ENCODE measurements around the gene CSN3. TPM values are rescaled to one million over a fixed set of nuclear protein-coding genes. Genes with fewer than 3 reads are reported as not detected.
"Not testable (repeated sequence)": the region's sequence is repeated elsewhere in the genome, so short reads cannot be mapped to it uniquely, and the experiment has no call there.

Gene CSN3, protein sequence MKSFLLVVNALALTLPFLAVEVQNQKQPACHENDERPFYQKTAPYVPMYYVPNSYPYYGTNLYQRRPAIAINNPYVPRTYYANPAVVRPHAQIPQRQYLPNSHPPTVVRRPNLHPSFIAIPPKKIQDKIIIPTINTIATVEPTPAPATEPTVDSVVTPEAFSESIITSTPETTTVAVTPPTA
- not detected for total RNA-seq

GRCh38 chr4:70242297-70242696 is at the start of gene CSN3:
CSN3 (plus strand) TSS chr4:70242597; CDS start chr4:70244820, 2,223 bp downstream.
- not testable (repeated sequence) for H3K4me1 ChIP-seq
- WGBS, 2 donors (ENCODE audit: low coverage in 1 of 2) = 86 to 94% methylated on average over 2 to 3 of the region's 3 CpGs

GRCh38 chr4:70192895-70193294 is 49.5 kb upstream of the CSN3 start:
- 82 to 87% methylated on average over 2 of the region's 2 CpGs for WGBS, 2 donors (ENCODE audit: low coverage in 1 of 2)
- H3K27ac ChIP-seq = no peak overlapping the region
- H3K27me3 ChIP-seq = no peaks in the 10 kb centered on the region
- H3K4me3 ChIP-seq = no peak overlapping the region
- no peaks in the 10 kb centered on the region for H3K36me3 ChIP-seq
- no peaks in the 10 kb centered on the region for H3K9me3 ChIP-seq
- TF ChIP-seq POLR2A (IDR thresholded peaks at IDR 0.05) = no peak
- TF ChIP-seq EP300 (IDR thresholded peaks at IDR 0.05) = no peak
- TF ChIP-seq, protein P1, sequence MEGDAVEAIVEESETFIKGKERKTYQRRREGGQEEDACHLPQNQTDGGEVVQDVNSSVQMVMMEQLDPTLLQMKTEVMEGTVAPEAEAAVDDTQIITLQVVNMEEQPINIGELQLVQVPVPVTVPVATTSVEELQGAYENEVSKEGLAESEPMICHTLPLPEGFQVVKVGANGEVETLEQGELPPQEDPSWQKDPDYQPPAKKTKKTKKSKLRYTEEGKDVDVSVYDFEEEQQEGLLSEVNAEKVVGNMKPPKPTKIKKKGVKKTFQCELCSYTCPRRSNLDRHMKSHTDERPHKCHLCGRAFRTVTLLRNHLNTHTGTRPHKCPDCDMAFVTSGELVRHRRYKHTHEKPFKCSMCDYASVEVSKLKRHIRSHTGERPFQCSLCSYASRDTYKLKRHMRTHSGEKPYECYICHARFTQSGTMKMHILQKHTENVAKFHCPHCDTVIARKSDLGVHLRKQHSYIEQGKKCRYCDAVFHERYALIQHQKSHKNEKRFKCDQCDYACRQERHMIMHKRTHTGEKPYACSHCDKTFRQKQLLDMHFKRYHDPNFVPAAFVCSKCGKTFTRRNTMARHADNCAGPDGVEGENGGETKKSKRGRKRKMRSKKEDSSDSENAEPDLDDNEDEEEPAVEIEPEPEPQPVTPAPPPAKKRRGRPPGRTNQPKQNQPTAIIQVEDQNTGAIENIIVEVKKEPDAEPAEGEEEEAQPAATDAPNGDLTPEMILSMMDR (IDR thresholded peaks at IDR 0.05) = no peak
- TF ChIP-seq POLR2AphosphoS5 (IDR thresholded peaks at IDR 0.05) = no peak
- H3K4me1 ChIP-seq = no peaks in the 10 kb centered on the region
- no peak for ATAC-seq

More at GRCh38 chr4:70242297-70242696, at the start of gene CSN3:
- ATAC-seq, H3K9me3 ChIP-seq, H3K27me3 ChIP-seq, H3K27ac ChIP-seq, H3K36me3 ChIP-seq, H3K4me3 ChIP-seq: not testable (repeated sequence)

DNA sequence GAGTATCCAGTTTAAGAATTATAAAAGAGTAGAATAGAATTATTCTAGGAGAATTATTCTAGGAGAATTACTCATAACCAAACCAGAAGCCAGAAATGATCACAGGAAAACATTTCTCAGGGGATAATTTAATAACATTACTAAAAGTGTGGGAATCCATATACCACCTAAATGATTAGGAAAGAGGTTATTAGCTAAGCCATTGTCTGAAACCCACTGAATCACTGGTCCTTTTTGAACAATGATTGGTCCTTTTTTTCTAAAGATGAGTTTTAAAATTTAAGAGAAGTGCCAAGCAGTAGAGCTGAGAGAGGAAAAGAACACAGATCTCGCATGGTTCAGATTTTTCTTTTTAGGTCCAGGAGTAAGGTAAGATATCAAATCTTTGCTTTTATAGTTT is 47.0 kb upstream of the CSN3 start, which contains the start of gene ODAM:
ODAM (plus strand) TSS at position 301 of the 400 bp plus-strand sequence. CDS start 819 bp downstream, outside the sequence.
- Histone ChIP-seq H3K4me3 (no peak within 1 kb of the TSS), H3K36me3 (no peaks in the 10 kb centered on the region), H3K27me3 (no peaks in the 10 kb centered on the region), H3K9me3 (no peaks in the 10 kb centered on the region), H3K27ac (no peak within 1 kb of the TSS), H3K4me1 (no peaks in the 10 kb centered on the region)
- 54 to 94% methylated on average over 1 of the region's 1 CpG for WGBS, 2 donors (ENCODE audit: low coverage in 1 of 2)
- TF ChIP-seq POLR2A (IDR thresholded peaks at IDR 0.05) (no peak), EP300 (IDR thresholded peaks at IDR 0.05) (no peak)
- ATAC-seq = no peak

- Histone ChIP-seq H3K27me3 (no peaks in the 10 kb centered on the region), H3K4me3 (no peak overlapping the region), H3K27ac (no peak overlapping the region), H3K9me3 (no peaks in the 10 kb centered on the region), H3K36me3 (no peaks in the 10 kb centered on the region), H3K4me1 (no peaks in the 10 kb centered on the region)
- 65 to 81% methylated on average over 2 of the region's 2 CpGs for WGBS, 2 donors (ENCODE audit: low coverage in 1 of 2)
- ATAC-seq = no peak
- TF ChIP-seq, protein P1 (IDR thresholded peaks at IDR 0.05) = no peak
- TF ChIP-seq POLR2A (IDR thresholded peaks at IDR 0.05) = no peak
- no peak for TF ChIP-seq EP300 (IDR thresholded peaks at IDR 0.05)
- TF ChIP-seq POLR2AphosphoS5 (IDR thresholded peaks at IDR 0.05) = no peak
Observed at GRCh38 chr4:70196857-70197256, 45.5 kb upstream of the CSN3 start.

DNA sequence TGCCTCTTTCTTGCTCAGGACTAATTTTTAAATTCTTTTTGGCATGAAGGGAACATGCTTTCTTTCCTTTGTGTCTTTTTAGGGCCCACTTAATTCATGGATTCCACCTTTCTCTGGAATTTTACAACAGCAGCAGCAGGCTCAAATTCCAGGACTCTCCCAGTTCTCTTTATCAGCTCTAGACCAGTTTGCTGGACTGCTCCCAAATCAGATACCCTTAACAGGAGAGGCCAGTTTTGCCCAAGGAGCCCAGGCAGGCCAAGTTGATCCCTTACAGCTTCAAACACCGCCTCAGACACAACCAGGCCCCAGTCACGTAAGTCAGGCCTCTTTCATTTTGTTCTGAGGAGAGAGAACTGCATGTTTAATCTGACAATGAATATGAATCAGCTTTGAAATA is 44.6 kb upstream of the CSN3 start:
- Histone ChIP-seq H3K9me3 (no peaks in the 10 kb centered on the region), H3K27ac (no peak overlapping the region)

DNA sequence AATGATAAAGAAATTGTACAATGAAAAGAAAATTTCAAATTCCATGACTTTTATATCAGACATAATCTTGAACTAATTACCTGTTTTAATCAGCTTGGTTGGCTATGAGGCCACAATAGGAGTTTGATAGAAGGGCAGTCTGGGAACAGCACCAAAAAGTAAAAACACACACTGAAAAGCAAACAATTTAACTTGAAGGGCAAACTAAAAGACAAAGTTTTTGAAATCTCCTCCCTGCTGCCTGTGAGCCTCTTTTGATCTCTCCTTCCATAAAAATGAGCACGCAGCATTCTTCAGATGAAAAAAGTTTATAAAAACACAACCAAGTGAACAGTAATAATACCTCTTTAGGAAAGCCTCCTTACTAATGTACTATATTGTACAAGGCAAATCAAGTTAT is 38.8 kb upstream of the CSN3 start:
- Histone ChIP-seq H3K9me3 (no peaks in the 10 kb centered on the region), H3K27ac (no peak overlapping the region), H3K27me3 (no peaks in the 10 kb centered on the region), H3K4me1 (no peaks in the 10 kb centered on the region), H3K36me3 (no peaks in the 10 kb centered on the region), H3K4me3 (no peak overlapping the region)
- no peak for ATAC-seq
- 79 to 86% methylated on average over 1 of the region's 1 CpG for WGBS, 2 donors (ENCODE audit: low coverage in 1 of 2)
- no peak for TF ChIP-seq EP300 (IDR thresholded peaks at IDR 0.05)
- no peak for TF ChIP-seq POLR2A (IDR thresholded peaks at IDR 0.05)
- TF ChIP-seq, protein P1 (IDR thresholded peaks at IDR 0.05) = no peak
- no peak for TF ChIP-seq POLR2AphosphoS5 (IDR thresholded peaks at IDR 0.05)

More for the DNA sequence above, 44.6 kb upstream of the CSN3 start:
- ATAC-seq = no peak
- H3K27me3 ChIP-seq = no peaks in the 10 kb centered on the region
- no peak overlapping the region for H3K4me3 ChIP-seq
- WGBS, 2 donors (ENCODE audit: low coverage in 1 of 2) = 72 to 80% methylated on average over 1 to 2 of the region's 2 CpGs
- TF ChIP-seq, protein P1 (IDR thresholded peaks at IDR 0.05) = no peak
- no peak for TF ChIP-seq POLR2AphosphoS5 (IDR thresholded peaks at IDR 0.05)
- no peak for TF ChIP-seq EP300 (IDR thresholded peaks at IDR 0.05)
- no peak for TF ChIP-seq POLR2A (IDR thresholded peaks at IDR 0.05)
- H3K4me1 ChIP-seq = no peaks in the 10 kb centered on the region
- no peaks in the 10 kb centered on the region for H3K36me3 ChIP-seq

DNA sequence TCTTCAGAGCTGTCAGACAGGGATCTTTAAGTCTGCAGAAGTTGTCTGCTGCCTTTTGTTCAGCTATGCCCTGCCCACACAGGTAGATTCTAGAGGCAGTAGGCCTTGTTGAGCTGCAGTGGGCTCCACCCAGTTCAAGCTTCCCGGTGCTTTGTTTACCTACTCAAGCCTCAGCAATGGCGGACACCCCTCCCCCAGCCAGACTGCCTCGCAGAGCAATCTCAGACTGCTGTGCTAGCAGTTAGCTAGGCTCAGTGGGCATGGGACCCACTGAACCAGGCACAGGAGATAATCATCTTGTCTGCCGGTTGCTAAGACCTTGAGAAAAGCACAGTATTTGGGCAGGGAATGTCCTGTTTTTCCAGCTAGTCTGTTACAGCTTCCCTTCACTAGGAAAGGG is 29.6 kb upstream of the CSN3 start:
- not testable (repeated sequence) for ATAC-seq, H3K27me3 ChIP-seq, H3K27ac ChIP-seq, H3K9me3 ChIP-seq, H3K36me3 ChIP-seq, H3K4me1 ChIP-seq, H3K4me3 ChIP-seq
- no CpG with 5 or more reads among the region's 4 CpGs for WGBS, 2 donors (ENCODE audit: low coverage in 1 of 2)

GRCh38 chr4:70216109-70216508 is 26.3 kb upstream of the CSN3 start:
- ATAC-seq = not testable (repeated sequence)

GRCh38 chr4:70216550-70216949 is 25.8 kb upstream of the CSN3 start:
- H3K27ac ChIP-seq, H3K9me3 ChIP-seq, H3K27me3 ChIP-seq, H3K4me1 ChIP-seq, ATAC-seq, H3K36me3 ChIP-seq, H3K4me3 ChIP-seq: not testable (repeated sequence)
- 100% methylated on average over 1 of the region's 1 CpG for WGBS, 2 donors (ENCODE audit: low coverage in 1 of 2)

More at GRCh38 chr4:70216109-70216508, 26.3 kb upstream of the CSN3 start:
- not testable (repeated sequence) for H3K27ac ChIP-seq, H3K4me3 ChIP-seq, H3K36me3 ChIP-seq, H3K27me3 ChIP-seq, H3K4me1 ChIP-seq, H3K9me3 ChIP-seq
